SK-N-SH (cell line): Measurements from ENCODE around the gene SCN4B. TPM values are rescaled to one million over a fixed set of nuclear protein-coding genes. Genes with fewer than 3 reads are reported as not detected.

ENCODE experiments used
- CTCF ChIA-PET: fragments of 300-600, 350-600 bp; formaldehyde crosslinking; extraction: SDS; loops from one replicate; lab custom pipeline; 2021; lab: Yijun Ruan, JAX
- POLR2A ChIA-PET: fragments of 350-600 bp; sonication (Branson Sonifier 250); formaldehyde crosslinking; extraction: SDS; loops from one replicate; lab custom pipeline; 2020; ENCODE audit warnings: antibody characterized with exemption, inconsistent platforms; lab: Yijun Ruan, JAX
- DNase-seq: peaks from one replicate; pipeline ENCODE4 v3.0.0; 2012
- H2AFZ ChIP-seq: fragments of 200-600 bp; sonication (generic); 2 replicates; pipeline ENCODE4 v1.8.1; 2016; ENCODE audit warnings: antibody characterized with exemption, mild to moderate bottlenecking, low read depth
- H3F3A ChIP-seq: fragments of 200-600 bp; sonication (generic); replicated peaks from 2 replicates; pipeline ENCODE3; 2016; ENCODE audit warnings: antibody characterized with exemption, mild to moderate bottlenecking; ENCODE audit not compliant: insufficient read depth
- H3K27ac ChIP-seq, 2 experiments: fragments of 200-500 bp in 1 of 2; fragments of 200-600 bp in 1 of 2; sonication (Bioruptor generic) in 1 of 2; sonication (generic), shearing (Covaris generic) in 1 of 2; 2 replicates each; pipeline versions ENCODE4 v1.5.1 to v1.6.1; 2014 to 2016; ENCODE audit warnings: low read depth in 2 of 2, inconsistent platforms in 1 of 2, low read length in 1 of 2, mild to moderate bottlenecking in 1 of 2, mixed read lengths in 1 of 2
- H3K27me3 ChIP-seq: fragments of 200-600 bp; sonication (generic), shearing (Covaris generic); 2 replicates; pipeline ENCODE4 v1.6.1; 2016; ENCODE audit warnings: mixed run types; ENCODE audit not compliant: insufficient read depth
- H3K36me3 ChIP-seq, 2 experiments: fragments of 200-500 bp in 1 of 2; fragments of 200-600 bp in 1 of 2; sonication (Bioruptor generic) in 1 of 2; sonication (generic) in 1 of 2; replicated peaks in 1 of 2; 2 replicates each; pipeline versions ENCODE3 to v1.5.1; 2014 to 2016; ENCODE audit warnings: low read length in 1 of 2, mild to moderate bottlenecking in 1 of 2; ENCODE audit not compliant: insufficient read depth in 2 of 2, control insufficient read depth in 1 of 2
- H3K4me1 ChIP-seq, 2 experiments: fragments of 200-500 bp in 1 of 2; fragments of 200-600 bp in 1 of 2; sonication (Bioruptor generic) in 1 of 2; sonication (generic), shearing (Covaris generic) in 1 of 2; 2 replicates each; pipeline versions ENCODE4 v1.5.1 to v1.6.1; 2014 to 2016; ENCODE audit warnings: low read depth in 1 of 2, low read length in 1 of 2, mixed run types in 1 of 2; ENCODE audit not compliant: insufficient read depth in 2 of 2, control insufficient read depth in 1 of 2
- H3K4me2 ChIP-seq: fragments of 200-600 bp; sonication (generic), shearing (Covaris generic); 2 replicates; pipeline ENCODE4 v1.6.1; 2017; ENCODE audit warnings: mixed run types
- H3K4me3 ChIP-seq, 2 experiments: fragments of 200-500 bp in 1 of 2; fragments of 200-600 bp in 1 of 2; sonication (Bioruptor generic) in 1 of 2; sonication (generic), shearing (Covaris generic) in 1 of 2; 2 replicates each; pipeline versions ENCODE4 v1.5.1 to v1.8.1; 2014 to 2016; ENCODE audit warnings: low read depth in 2 of 2, inconsistent platforms in 1 of 2, low read length in 1 of 2, mild to moderate bottlenecking in 1 of 2, mixed read lengths in 1 of 2, moderate library complexity in 1 of 2
- H3K79me2 ChIP-seq: fragments of 200-600 bp; sonication (generic); 2 replicates; pipeline ENCODE4 v1.8.1; 2017; ENCODE audit warnings: mild to moderate bottlenecking; ENCODE audit not compliant: insufficient read depth
- H3K9ac ChIP-seq: fragments of 200-600 bp; sonication (generic); 2 replicates; pipeline ENCODE4 v1.6.1; 2017; ENCODE audit warnings: mixed run types
- H3K9me2 ChIP-seq: fragments of 200-600 bp; sonication (generic); 2 replicates; pipeline ENCODE4 v1.6.1; 2017; ENCODE audit warnings: mixed run types
- H3K9me3 ChIP-seq: fragments of 200-600 bp; sonication (generic); 2 replicates; pipeline ENCODE4 v1.6.1; 2017; ENCODE audit warnings: mixed run types, mild to moderate bottlenecking, moderate library complexity
- H4K20me1 ChIP-seq: fragments of 200-600 bp; sonication (generic); 2 replicates; pipeline ENCODE4 v1.6.1; 2017; ENCODE audit warnings: mild to moderate bottlenecking, mixed run types; ENCODE audit not compliant: insufficient read depth
- CHD2 ChIP-seq: fragments of 150-350 bp; IDR thresholded peaks from 2 replicates; pipeline ENCODE4 v1.6.1; 2018; ENCODE audit warnings: low read length; ENCODE audit not compliant: partially characterized antibody
- EP300 ChIP-seq, 2 experiments: IDR thresholded peaks; 2 replicates each; pipeline versions ENCODE4 v1.4.0 to v1.6.1; 2012; ENCODE audit warnings: borderline replicate concordance in 1 of 2, low read depth in 1 of 2, low read length in 1 of 2
- EZH2phosphoT487 ChIP-seq: fragments of 200-600 bp; sonication (generic); IDR thresholded peaks from 2 replicates; pipeline ENCODE4 v1.6.1; 2017; ENCODE audit warnings: low read depth, mixed run types, mild to moderate bottlenecking, antibody characterized with exemption, moderate library complexity, borderline replicate concordance
- MEF2A ChIP-seq: IDR thresholded peaks from 2 replicates; pipeline ENCODE4 v1.4.0; 2012; ENCODE audit warnings: low read depth, borderline replicate concordance
- MXI1 ChIP-seq: IDR thresholded peaks from 2 replicates; pipeline ENCODE4 v1.6.1; 2012; ENCODE audit warnings: mild to moderate bottlenecking, low read depth, low read length, improper control_type of control experiment
- NRF1 ChIP-seq: IDR thresholded peaks from 2 replicates; pipeline ENCODE4 v1.6.1; 2012; ENCODE audit warnings: low read depth, mild to moderate bottlenecking, low read length
- POLR2AphosphoS5 ChIP-seq: IDR thresholded peaks from 2 replicates; pipeline ENCODE4 v1.6.1; 2012; ENCODE audit warnings: low read depth, low read length
- RAD21 ChIP-seq: IDR thresholded peaks from 2 replicates; pipeline ENCODE4 v1.6.1; 2012; ENCODE audit warnings: mild to moderate bottlenecking, low read length
- RCOR1 ChIP-seq: fragments of 150-350 bp; IDR thresholded peaks from 2 replicates; pipeline ENCODE4 v1.6.1; 2017; ENCODE audit warnings: antibody characterized with exemption, low read length
- RFX5 ChIP-seq: IDR thresholded peaks from 2 replicates; pipeline ENCODE4 v1.6.1; 2012; ENCODE audit warnings: mild to moderate bottlenecking, improper control_type of control experiment, low read length
- SMC3 ChIP-seq: IDR thresholded peaks from 2 replicates; pipeline ENCODE4 v1.6.1; 2012; ENCODE audit warnings: low read depth, low read length, improper control_type of control experiment
- WGBS: methylation state at CpG from one replicate; pipeline ENCODE4 v1.1.6; 2017; ENCODE audit warnings: low lambda C conversion rate; 5-methylcytosine and 5-hydroxymethylcytosine counted together
- polyA plus RNA-seq, 3 experiments: library from polyadenylated mRNA; depleted of rRNA; stranded (reverse); fragments of >200 nt; gene quantifications; 2 replicates each; pipeline ENCODE4 v1.2.3, GENCODE V29; 2012
- TF ChIP-seq, protein P1 (sequence below): IDR thresholded peaks from 2 replicates; pipeline ENCODE4 v1.6.1; 2012; ENCODE audit warnings: mild to moderate bottlenecking, low read depth, low read length, moderate library complexity
- TF ChIP-seq, protein P2 (sequence below): fragments of 200-600 bp; sonication (generic); IDR thresholded peaks from 2 replicates; pipeline ENCODE4 v1.6.1; 2017; ENCODE audit warnings: antibody characterized with exemption, mild to moderate bottlenecking, moderate library complexity
- TF ChIP-seq, protein P3 (sequence below): IDR thresholded peaks from 2 replicates; pipeline ENCODE4; 2012

Gene SCN4B
- polyA plus RNA-seq, 1 of the 3 experiments (the other 2 are of a cell fraction): 1.2 TPM

DNA sequence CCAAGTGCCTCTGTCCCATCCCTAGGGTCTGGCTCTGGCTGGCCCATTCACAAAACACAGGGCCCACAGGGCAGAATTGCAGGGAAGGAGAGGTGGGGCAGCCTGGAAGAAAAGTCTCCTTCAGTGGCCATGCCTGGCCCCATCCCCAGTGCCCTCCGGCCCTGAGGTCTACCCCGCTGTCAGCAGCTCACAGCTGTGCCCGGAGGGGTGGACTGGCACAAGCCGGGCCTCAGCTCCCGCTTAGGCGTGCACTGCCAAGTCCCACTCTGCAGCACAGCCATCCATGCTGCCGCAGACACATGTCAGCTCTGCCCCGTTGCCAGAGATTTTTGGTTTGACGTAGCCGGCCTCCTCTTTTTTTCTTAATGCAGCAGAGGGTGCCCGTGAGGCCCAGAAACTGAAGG is 27.7 kb upstream of the SCN4B start:
- no peaks in the 10 kb centered on the region for H3K79me2 ChIP-seq
- ChIA-PET CTCF (interaction anchor here (0.8 to 4.0 kb wide), 9 partner anchors 9 to 179 kb away, joined by 3 to 48 read pairs (median 3); partner anchors contain the start of gene UBE4A), POLR2A (interaction anchor here (0.6 kb wide), 1 partner anchor 334 kb away, joined by 3 read pairs; no protein-coding TSS in a partner anchor)
- no peaks in the 10 kb centered on the region for H3K9me3 ChIP-seq
- no peak overlapping the region for H3K27ac ChIP-seq
- H2AFZ ChIP-seq: no peak overlapping the region
- 0 out of 2 replicates have a peak overlapping the region, but pooled peaks have one; percentile 15 for H3K4me2 ChIP-seq
- H3K27me3 ChIP-seq: peaks cover 23% of the 10 kb centered on the region
- H3K36me3 ChIP-seq: no peaks in the 10 kb centered on the region
- H3K4me3 ChIP-seq: no peak overlapping the region
- no peaks in the 10 kb centered on the region for H3F3A ChIP-seq
- no peaks in the 10 kb centered on the region for H3K9me2 ChIP-seq
- no peak overlapping the region for H3K9ac ChIP-seq
- TF ChIP-seq EP300 (IDR thresholded peaks at IDR 0.05; ENCODE audit: borderline replicate concordance in 1 of 2, low read depth in 1 of 2, low read length in 1 of 2) (0 out of 4 replicates have a peak, but pooled peaks of 1 of the 2 experiments have one; percentile 16), MXI1 (peak; percentile 92), SMC3 (no peak), RAD21 (no peak), CHD2 (peak; percentile 38)
- TF ChIP-seq, protein P1, sequence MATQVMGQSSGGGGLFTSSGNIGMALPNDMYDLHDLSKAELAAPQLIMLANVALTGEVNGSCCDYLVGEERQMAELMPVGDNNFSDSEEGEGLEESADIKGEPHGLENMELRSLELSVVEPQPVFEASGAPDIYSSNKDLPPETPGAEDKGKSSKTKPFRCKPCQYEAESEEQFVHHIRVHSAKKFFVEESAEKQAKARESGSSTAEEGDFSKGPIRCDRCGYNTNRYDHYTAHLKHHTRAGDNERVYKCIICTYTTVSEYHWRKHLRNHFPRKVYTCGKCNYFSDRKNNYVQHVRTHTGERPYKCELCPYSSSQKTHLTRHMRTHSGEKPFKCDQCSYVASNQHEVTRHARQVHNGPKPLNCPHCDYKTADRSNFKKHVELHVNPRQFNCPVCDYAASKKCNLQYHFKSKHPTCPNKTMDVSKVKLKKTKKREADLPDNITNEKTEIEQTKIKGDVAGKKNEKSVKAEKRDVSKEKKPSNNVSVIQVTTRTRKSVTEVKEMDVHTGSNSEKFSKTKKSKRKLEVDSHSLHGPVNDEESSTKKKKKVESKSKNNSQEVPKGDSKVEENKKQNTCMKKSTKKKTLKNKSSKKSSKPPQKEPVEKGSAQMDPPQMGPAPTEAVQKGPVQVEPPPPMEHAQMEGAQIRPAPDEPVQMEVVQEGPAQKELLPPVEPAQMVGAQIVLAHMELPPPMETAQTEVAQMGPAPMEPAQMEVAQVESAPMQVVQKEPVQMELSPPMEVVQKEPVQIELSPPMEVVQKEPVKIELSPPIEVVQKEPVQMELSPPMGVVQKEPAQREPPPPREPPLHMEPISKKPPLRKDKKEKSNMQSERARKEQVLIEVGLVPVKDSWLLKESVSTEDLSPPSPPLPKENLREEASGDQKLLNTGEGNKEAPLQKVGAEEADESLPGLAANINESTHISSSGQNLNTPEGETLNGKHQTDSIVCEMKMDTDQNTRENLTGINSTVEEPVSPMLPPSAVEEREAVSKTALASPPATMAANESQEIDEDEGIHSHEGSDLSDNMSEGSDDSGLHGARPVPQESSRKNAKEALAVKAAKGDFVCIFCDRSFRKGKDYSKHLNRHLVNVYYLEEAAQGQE: no peak
- no peaks in the 10 kb centered on the region for H4K20me1 ChIP-seq
- peak; percentile 78 for DNase-seq
- WGBS: 3% methylated on average over 5 of the region's 11 CpGs
- peaks cover 0 to 14% of the 10 kb centered on the region in 2 experiments; a peak in 1 of 4 replicates for H3K4me1 ChIP-seq

DNA sequence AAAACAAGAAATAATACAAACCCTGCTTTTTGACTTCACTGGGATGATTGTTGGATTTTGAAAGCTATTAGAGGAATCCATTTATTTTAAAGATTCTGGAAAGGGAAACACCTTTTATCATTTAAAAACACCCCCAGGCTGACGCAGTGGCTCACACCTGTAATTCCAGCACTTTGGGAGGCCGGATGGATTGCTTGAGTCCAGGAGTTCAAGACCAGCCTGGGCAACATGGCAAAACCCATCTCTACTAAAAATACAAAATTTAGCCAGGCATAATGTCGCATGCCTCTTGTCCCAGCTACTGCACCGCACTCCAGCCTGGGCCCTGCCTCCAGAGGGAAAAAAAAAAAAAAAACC is 24.1 kb upstream of the SCN4B start:
- H3K27ac ChIP-seq: no peak overlapping the region
- no peak overlapping the region for H3K4me3 ChIP-seq
- DNase-seq: no peak
- no peak overlapping the region for H3K4me2 ChIP-seq
- no peak overlapping the region for H3K9ac ChIP-seq
- H4K20me1 ChIP-seq: no peaks in the 10 kb centered on the region
- peaks cover 0 to 14% of the 10 kb centered on the region in 2 experiments; a peak in 1 of 4 replicates for H3K4me1 ChIP-seq
- H3F3A ChIP-seq: no peaks in the 10 kb centered on the region
- no peaks in the 10 kb centered on the region for H3K9me3 ChIP-seq
- TF ChIP-seq, protein P1: no peak
- no peak for TF ChIP-seq MEF2A
- TF ChIP-seq, protein P2, sequence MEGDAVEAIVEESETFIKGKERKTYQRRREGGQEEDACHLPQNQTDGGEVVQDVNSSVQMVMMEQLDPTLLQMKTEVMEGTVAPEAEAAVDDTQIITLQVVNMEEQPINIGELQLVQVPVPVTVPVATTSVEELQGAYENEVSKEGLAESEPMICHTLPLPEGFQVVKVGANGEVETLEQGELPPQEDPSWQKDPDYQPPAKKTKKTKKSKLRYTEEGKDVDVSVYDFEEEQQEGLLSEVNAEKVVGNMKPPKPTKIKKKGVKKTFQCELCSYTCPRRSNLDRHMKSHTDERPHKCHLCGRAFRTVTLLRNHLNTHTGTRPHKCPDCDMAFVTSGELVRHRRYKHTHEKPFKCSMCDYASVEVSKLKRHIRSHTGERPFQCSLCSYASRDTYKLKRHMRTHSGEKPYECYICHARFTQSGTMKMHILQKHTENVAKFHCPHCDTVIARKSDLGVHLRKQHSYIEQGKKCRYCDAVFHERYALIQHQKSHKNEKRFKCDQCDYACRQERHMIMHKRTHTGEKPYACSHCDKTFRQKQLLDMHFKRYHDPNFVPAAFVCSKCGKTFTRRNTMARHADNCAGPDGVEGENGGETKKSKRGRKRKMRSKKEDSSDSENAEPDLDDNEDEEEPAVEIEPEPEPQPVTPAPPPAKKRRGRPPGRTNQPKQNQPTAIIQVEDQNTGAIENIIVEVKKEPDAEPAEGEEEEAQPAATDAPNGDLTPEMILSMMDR: no peak
- TF ChIP-seq POLR2AphosphoS5: no peak
- TF ChIP-seq MXI1: no peak
- TF ChIP-seq NRF1: no peak
- no peak for TF ChIP-seq EZH2phosphoT487
- TF ChIP-seq, protein P3, sequence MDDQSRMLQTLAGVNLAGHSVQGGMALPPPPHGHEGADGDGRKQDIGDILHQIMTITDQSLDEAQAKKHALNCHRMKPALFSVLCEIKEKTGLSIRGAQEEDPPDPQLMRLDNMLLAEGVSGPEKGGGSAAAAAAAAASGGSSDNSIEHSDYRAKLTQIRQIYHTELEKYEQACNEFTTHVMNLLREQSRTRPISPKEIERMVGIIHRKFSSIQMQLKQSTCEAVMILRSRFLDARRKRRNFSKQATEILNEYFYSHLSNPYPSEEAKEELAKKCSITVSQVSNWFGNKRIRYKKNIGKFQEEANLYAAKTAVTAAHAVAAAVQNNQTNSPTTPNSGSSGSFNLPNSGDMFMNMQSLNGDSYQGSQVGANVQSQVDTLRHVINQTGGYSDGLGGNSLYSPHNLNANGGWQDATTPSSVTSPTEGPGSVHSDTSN: no peak
- TF ChIP-seq RFX5: no peak
- no peak for TF ChIP-seq RCOR1
- peaks cover 31% of the 10 kb centered on the region for H3K27me3 ChIP-seq
- no peak overlapping the region for H2AFZ ChIP-seq
- no peaks in the 10 kb centered on the region for H3K36me3 ChIP-seq
- POLR2A ChIA-PET: no interaction called here
- H3K9me2 ChIP-seq: no peaks in the 10 kb centered on the region
- H3K79me2 ChIP-seq: no peaks in the 10 kb centered on the region
- CTCF ChIA-PET: interaction anchor here (0.6 to 2.4 kb wide), 3 partner anchors 21 to 36 kb away, joined by 4 to 11 read pairs (median 5); no protein-coding TSS in a partner anchor
- WGBS: 73% methylated on average over 4 of the region's 4 CpGs
